HepG2 (cell line): ENCODE measurements around the gene NFE2L1. TPM values are rescaled to one million over a fixed set of nuclear protein-coding genes. Genes with fewer than 3 reads are reported as not detected.

Source experiments
- ATF7-NPFF ChIP-seq: sonication (generic); formaldehyde crosslinking; IDR thresholded peaks from 2 replicates; pipeline ENCODE4 v1.8.1; 2023; ENCODE audit warnings: mild to moderate bottlenecking, low read depth, missing genetic modification reagents, moderate library complexity
- BHLHE40 ChIP-seq: IDR thresholded peaks from 2 replicates; pipeline ENCODE4 v1.6.1; 2011; ENCODE audit warnings: low read length, improper control_type of control experiment
- ELF3 ChIP-seq: IDR thresholded peaks from 2 replicates; pipeline ENCODE4 v1.6.1; 2016; ENCODE audit warnings: missing genetic modification reagents, missing compliant biosample characterization
- GFI1 ChIP-seq: sonication (generic); formaldehyde crosslinking; IDR thresholded peaks from 2 replicates; pipeline ENCODE4 v1.5.0; 2020; ENCODE audit warnings: missing genetic modification reagents, mild to moderate bottlenecking, borderline replicate concordance
- NFATC3 ChIP-seq: sonication (generic); formaldehyde crosslinking; IDR thresholded peaks from 2 replicates; pipeline ENCODE4 v1.5.1; 2020; ENCODE audit warnings: mild to moderate bottlenecking, missing genetic modification reagents
- PPARG ChIP-seq: conservative IDR thresholded peaks from 2 replicates; pipeline ENCODE4 v1.6.1; 2016; ENCODE audit warnings: missing biosample characterization, missing genetic modification reagents
- SRSF9 ChIP-seq: fragments of 200-400 bp; formaldehyde crosslinking; IDR thresholded peaks from 2 replicates; pipeline ENCODE4 v1.6.1; 2018; ENCODE audit warnings: borderline replicate concordance, mild to moderate bottlenecking, low read depth, low read length; ENCODE audit not compliant: insufficient read depth, poor library complexity, severe bottlenecking
- ZNF124 ChIP-seq: sonication (generic); formaldehyde crosslinking; IDR thresholded peaks from 2 replicates; pipeline ENCODE4 v1.4.0; 2020; ENCODE audit warnings: missing genetic modification reagents
- ZNF570 ChIP-seq: sonication (generic); formaldehyde crosslinking; IDR thresholded peaks from 2 replicates; pipeline ENCODE4 v1.4.0; 2020; ENCODE audit warnings: mild to moderate bottlenecking, missing genetic modification reagents, borderline replicate concordance
- ZNF598 ChIP-seq: sonication (generic); formaldehyde crosslinking; IDR thresholded peaks from 2 replicates; pipeline ENCODE4 v1.5.1; 2020; ENCODE audit warnings: mild to moderate bottlenecking, missing genetic modification reagents, borderline replicate concordance
- ZNF850 ChIP-seq: sonication (generic); formaldehyde crosslinking; conservative IDR thresholded peaks from 2 replicates; pipeline ENCODE4 v1.9.0; 2021; ENCODE audit warnings: mild to moderate bottlenecking, missing genetic modification reagents
- polyA plus RNA-seq, 8 experiments: library from polyadenylated mRNA; depleted of rRNA in 3 of 8; stranded (reverse) in 7 of 8; unstranded in 1 of 8; fragments of >200 nt; fragmentation: Illumina TruSeq in 4 of 8; extraction: Trizol in 4 of 8; gene quantifications; 2 replicates each; pipeline versions ENCODE4 v1.2.1 to v1.2.3, GENCODE V29; 2011 to 2016; ENCODE audit warnings: low read depth in 4 of 8, missing spikeins in 1 of 8, mixed read lengths in 1 of 8; ENCODE audit not compliant: insufficient read depth in 1 of 8
- total RNA-seq, 5 experiments: library from RNA; depleted of rRNA; stranded (reverse); fragments of >200 nt; fragmentation: Illumina TruSeq; extraction: Trizol; gene quantifications; 2 replicates each; pipeline ENCODE4 v1.2.3, GENCODE V29; 2016; ENCODE audit warnings: low read depth in 1 of 5
- TF ChIP-seq, protein P1 (sequence below): sonication (generic); formaldehyde crosslinking; IDR thresholded peaks from 2 replicates; pipeline ENCODE4 v1.9.0; 2021; ENCODE audit warnings: missing genetic modification reagents, borderline replicate concordance
- TF ChIP-seq, protein P2 (sequence below): sonication (generic); formaldehyde crosslinking; IDR thresholded peaks from 2 replicates; pipeline ENCODE4 v1.4.0; 2020; ENCODE audit warnings: missing genetic modification reagents
- TF ChIP-seq, protein P3 (sequence below): sonication (generic); formaldehyde crosslinking; conservative IDR thresholded peaks from 2 replicates; pipeline ENCODE4 v1.4.0; 2020; ENCODE audit warnings: missing genetic modification reagents
- TF ChIP-seq, protein P4 (sequence below): sonication (generic); formaldehyde crosslinking; IDR thresholded peaks from 2 replicates; pipeline ENCODE4 v1.4.0; 2020; ENCODE audit warnings: mild to moderate bottlenecking, missing genetic modification reagents
- TF ChIP-seq, protein P5 (sequence below): IDR thresholded peaks from 2 replicates; pipeline ENCODE4 v1.6.1; 2016; ENCODE audit warnings: missing genetic modification reagents, missing compliant biosample characterization
- TF ChIP-seq, protein P6 (sequence below): sonication (generic); formaldehyde crosslinking; IDR thresholded peaks from 2 replicates; pipeline ENCODE4 v1.4.0; 2020; ENCODE audit warnings: low read depth, mild to moderate bottlenecking, missing genetic modification reagents

NFE2L1 gene
- total and polyA plus RNA-seq, 2 of the 13 experiments (the other 11 are each of a cell fraction or from before 2014, with no cell fraction given): 67.0 to 234 TPM

DNA sequence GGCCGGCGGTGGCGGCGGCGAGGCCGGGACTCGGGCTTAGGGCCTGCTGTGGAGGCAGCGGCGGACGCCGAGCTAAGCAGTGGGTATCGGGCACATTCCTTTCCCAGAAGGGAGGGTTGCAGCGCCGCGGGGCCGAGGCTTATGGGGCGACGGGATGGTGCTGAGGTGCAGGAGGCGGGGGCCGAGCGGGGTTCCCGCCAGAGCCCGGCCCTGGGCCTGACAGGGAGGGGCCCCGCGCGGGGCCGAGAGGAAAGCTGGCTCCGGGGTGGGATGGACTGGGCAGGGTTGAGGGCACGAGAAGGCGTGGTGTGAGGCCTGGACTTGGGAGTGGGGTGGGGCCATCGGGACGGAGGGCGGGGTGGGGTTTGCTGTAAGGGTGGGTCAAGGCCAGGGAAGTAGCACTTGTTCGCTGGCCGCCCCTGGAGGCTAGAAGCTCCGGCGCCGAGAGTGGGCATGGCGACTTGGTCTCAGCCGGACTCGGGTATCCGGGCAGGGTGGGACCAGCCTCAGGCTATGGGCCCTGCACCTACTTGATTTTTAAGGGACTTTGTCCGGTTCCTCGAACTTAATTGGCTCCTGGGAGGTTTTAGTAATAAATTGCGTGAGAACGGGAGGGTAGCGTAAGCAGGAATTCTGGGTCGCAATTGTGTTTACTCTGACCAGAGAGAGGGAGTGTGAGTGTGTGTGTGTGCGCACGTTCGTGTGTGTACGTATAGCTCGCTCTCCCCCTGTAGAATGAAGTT is 396 bp downstream of the NFE2L1 start (continued):
- TF ChIP-seq, protein P1, sequence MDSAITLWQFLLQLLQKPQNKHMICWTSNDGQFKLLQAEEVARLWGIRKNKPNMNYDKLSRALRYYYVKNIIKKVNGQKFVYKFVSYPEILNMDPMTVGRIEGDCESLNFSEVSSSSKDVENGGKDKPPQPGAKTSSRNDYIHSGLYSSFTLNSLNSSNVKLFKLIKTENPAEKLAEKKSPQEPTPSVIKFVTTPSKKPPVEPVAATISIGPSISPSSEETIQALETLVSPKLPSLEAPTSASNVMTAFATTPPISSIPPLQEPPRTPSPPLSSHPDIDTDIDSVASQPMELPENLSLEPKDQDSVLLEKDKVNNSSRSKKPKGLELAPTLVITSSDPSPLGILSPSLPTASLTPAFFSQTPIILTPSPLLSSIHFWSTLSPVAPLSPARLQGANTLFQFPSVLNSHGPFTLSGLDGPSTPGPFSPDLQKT (CRISPR knock-in tag): no peak
- TF ChIP-seq ATF7-NPFF (CRISPR knock-in tag) (peak; percentile 80), GFI1 (CRISPR knock-in tag) (peak; percentile 69), ZNF850 (CRISPR knock-in tag) (no peak; the same call in 1 of the 2 replicates), ELF3 (peak; percentile 53; the same call in 1 of the 2 replicates), NFATC3 (CRISPR knock-in tag) (no peak), ZNF598 (CRISPR knock-in tag) (no peak; the same call in 1 of the 2 replicates), BHLHE40 (peak; percentile 80), SRSF9 (no peak), ZNF124 (CRISPR knock-in tag) (0 out of 2 replicates have a peak, but pooled peaks have one; percentile 79), PPARG (CRISPR knock-in tag) (peak; percentile 48), ZNF570 (no peak)
- TF ChIP-seq, protein P2, sequence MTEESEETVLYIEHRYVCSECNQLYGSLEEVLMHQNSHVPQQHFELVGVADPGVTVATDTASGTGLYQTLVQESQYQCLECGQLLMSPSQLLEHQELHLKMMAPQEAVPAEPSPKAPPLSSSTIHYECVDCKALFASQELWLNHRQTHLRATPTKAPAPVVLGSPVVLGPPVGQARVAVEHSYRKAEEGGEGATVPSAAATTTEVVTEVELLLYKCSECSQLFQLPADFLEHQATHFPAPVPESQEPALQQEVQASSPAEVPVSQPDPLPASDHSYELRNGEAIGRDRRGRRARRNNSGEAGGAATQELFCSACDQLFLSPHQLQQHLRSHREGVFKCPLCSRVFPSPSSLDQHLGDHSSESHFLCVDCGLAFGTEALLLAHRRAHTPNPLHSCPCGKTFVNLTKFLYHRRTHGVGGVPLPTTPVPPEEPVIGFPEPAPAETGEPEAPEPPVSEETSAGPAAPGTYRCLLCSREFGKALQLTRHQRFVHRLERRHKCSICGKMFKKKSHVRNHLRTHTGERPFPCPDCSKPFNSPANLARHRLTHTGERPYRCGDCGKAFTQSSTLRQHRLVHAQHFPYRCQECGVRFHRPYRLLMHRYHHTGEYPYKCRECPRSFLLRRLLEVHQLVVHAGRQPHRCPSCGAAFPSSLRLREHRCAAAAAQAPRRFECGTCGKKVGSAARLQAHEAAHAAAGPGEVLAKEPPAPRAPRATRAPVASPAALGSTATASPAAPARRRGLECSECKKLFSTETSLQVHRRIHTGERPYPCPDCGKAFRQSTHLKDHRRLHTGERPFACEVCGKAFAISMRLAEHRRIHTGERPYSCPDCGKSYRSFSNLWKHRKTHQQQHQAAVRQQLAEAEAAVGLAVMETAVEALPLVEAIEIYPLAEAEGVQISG (CRISPR knock-in tag): peak; percentile 83
- TF ChIP-seq, protein P3, sequence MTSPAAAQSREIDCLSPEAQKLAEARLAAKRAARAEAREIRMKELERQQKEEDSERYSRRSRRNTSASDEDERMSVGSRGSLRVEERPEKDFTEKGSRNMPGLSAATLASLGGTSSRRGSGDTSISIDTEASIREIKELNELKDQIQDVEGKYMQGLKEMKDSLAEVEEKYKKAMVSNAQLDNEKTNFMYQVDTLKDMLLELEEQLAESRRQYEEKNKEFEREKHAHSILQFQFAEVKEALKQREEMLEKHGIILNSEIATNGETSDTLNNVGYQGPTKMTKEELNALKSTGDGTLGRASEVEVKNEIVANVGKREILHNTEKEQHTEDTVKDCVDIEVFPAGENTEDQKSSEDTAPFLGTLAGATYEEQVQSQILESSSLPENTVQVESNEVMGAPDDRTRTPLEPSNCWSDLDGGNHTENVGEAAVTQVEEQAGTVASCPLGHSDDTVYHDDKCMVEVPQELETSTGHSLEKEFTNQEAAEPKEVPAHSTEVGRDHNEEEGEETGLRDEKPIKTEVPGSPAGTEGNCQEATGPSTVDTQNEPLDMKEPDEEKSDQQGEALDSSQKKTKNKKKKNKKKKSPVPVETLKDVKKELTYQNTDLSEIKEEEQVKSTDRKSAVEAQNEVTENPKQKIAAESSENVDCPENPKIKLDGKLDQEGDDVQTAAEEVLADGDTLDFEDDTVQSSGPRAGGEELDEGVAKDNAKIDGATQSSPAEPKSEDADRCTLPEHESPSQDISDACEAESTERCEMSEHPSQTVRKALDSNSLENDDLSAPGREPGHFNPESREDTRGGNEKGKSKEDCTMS: peak; percentile 38; the same call in 1 of the 2 replicates
- TF ChIP-seq, protein P4, sequence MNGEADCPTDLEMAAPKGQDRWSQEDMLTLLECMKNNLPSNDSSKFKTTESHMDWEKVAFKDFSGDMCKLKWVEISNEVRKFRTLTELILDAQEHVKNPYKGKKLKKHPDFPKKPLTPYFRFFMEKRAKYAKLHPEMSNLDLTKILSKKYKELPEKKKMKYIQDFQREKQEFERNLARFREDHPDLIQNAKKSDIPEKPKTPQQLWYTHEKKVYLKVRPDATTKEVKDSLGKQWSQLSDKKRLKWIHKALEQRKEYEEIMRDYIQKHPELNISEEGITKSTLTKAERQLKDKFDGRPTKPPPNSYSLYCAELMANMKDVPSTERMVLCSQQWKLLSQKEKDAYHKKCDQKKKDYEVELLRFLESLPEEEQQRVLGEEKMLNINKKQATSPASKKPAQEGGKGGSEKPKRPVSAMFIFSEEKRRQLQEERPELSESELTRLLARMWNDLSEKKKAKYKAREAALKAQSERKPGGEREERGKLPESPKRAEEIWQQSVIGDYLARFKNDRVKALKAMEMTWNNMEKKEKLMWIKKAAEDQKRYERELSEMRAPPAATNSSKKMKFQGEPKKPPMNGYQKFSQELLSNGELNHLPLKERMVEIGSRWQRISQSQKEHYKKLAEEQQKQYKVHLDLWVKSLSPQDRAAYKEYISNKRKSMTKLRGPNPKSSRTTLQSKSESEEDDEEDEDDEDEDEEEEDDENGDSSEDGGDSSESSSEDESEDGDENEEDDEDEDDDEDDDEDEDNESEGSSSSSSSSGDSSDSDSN: peak; percentile 87
- TF ChIP-seq, protein P5, sequence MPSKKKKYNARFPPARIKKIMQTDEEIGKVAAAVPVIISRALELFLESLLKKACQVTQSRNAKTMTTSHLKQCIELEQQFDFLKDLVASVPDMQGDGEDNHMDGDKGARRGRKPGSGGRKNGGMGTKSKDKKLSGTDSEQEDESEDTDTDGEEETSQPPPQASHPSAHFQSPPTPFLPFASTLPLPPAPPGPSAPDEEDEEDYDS: peak; percentile 96
- TF ChIP-seq, protein P6, sequence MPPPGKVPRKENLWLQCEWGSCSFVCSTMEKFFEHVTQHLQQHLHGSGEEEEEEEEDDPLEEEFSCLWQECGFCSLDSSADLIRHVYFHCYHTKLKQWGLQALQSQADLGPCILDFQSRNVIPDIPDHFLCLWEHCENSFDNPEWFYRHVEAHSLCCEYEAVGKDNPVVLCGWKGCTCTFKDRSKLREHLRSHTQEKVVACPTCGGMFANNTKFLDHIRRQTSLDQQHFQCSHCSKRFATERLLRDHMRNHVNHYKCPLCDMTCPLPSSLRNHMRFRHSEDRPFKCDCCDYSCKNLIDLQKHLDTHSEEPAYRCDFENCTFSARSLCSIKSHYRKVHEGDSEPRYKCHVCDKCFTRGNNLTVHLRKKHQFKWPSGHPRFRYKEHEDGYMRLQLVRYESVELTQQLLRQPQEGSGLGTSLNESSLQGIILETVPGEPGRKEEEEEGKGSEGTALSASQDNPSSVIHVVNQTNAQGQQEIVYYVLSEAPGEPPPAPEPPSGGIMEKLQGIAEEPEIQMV: no peak; the same call in 1 of the 2 replicates
